A673 (cell line): ENCODE data around the gene IGFBP1. TPM values are rescaled to one million over a fixed set of nuclear protein-coding genes. Genes with fewer than 3 reads are reported as not detected.

Source experiments
- BruUV-seq: library from RNA; stranded (reverse); fragments of 400-500 nt; replicated peaks from 2 replicates; lab custom pipeline; 2021; lab: Mats Ljungman, UMichigan
- CTCF ChIA-PET: fragments of 300-600 bp; sonication (Branson Sonifier 250); formaldehyde crosslinking; loops from one replicate; lab custom pipeline; 2022; ENCODE audit warnings: antibody characterized with exemption; lab: Charles Lee
- POLR2A ChIA-PET: fragments of 300-600 bp; sonication (Branson Sonifier 250); formaldehyde crosslinking; loops from one replicate; lab custom pipeline; 2022; ENCODE audit warnings: antibody characterized with exemption; ENCODE audit not compliant: low non-redundant PET; lab: Charles Lee
- DNase-seq: peaks from one replicate; pipeline ENCODE4 v3.0.0-alpha.2; 2015; ENCODE audit warnings: low spot score
- H3K27ac ChIP-seq: fragments of 200-600 bp; sonication (generic); 2 replicates; pipeline ENCODE4 v1.5.1; 2016; ENCODE audit warnings: mixed run types, low read depth, mild to moderate bottlenecking, mixed read lengths, antibody characterized with exemption, low read length; ENCODE audit not compliant: poor library complexity, severe bottlenecking
- H3K27me3 ChIP-seq: fragments of 200-600 bp; sonication (generic); replicated peaks from 2 replicates; pipeline ENCODE4 v1.6.1; 2017; ENCODE audit warnings: mixed run types, low read depth, mild to moderate bottlenecking, mixed read lengths, antibody characterized with exemption, low read length; ENCODE audit not compliant: insufficient read depth, poor library complexity
- H3K36me3 ChIP-seq: fragments of 200-600 bp; sonication (generic); 2 replicates; pipeline ENCODE4 v1.6.1; 2016; ENCODE audit warnings: mixed run types, mild to moderate bottlenecking, mixed read lengths, antibody characterized with exemption, low read length; ENCODE audit not compliant: insufficient read depth, poor library complexity, severe bottlenecking
- H3K4me1 ChIP-seq: fragments of 200-600 bp; sonication (generic); 2 replicates; pipeline ENCODE4 v1.6.1; 2017; ENCODE audit warnings: mixed run types, mild to moderate bottlenecking, mixed read lengths, antibody characterized with exemption, low read length; ENCODE audit not compliant: insufficient read depth, poor library complexity, severe bottlenecking
- H3K4me3 ChIP-seq: fragments of 200-600 bp; sonication (generic); 2 replicates; pipeline ENCODE4 v1.5.1; 2016; ENCODE audit warnings: low read depth, mixed run types, mild to moderate bottlenecking, mixed read lengths, low read length; ENCODE audit not compliant: poor library complexity, severe bottlenecking
- H3K9me3 ChIP-seq: fragments of 200-600 bp; sonication (generic); 2 replicates; pipeline ENCODE4 v1.6.1; 2016; ENCODE audit warnings: mixed run types, low read depth, mild to moderate bottlenecking, mixed read lengths, antibody characterized with exemption, low read length; ENCODE audit not compliant: poor library complexity, severe bottlenecking
- CTCF ChIP-seq: fragments of 300-800, 200-600 bp; sonication (generic); conservative IDR thresholded peaks from 2 replicates; pipeline ENCODE4 v1.5.1; 2017; ENCODE audit warnings: low read depth, mild to moderate bottlenecking, antibody characterized with exemption, low read length, moderate library complexity, mixed read lengths
- EZH2 ChIP-seq: fragments of 200-600 bp; sonication (generic); IDR thresholded peaks from 2 replicates; pipeline ENCODE4 v1.6.1; 2017; ENCODE audit warnings: borderline replicate concordance, low read depth, mild to moderate bottlenecking, mixed read lengths, antibody characterized with exemption, low read length; ENCODE audit not compliant: poor library complexity, severe bottlenecking
- intact Hi-C: fragments of 100-400 bp; cut with micrococcal nuclease; formaldehyde crosslinking; loops from one replicate; pipeline ENCODE4 v1.10.0; 2022; ENCODE audit not compliant: unreplicated experiment
- total RNA-seq: library from RNA; stranded (reverse); gene quantifications from 2 replicates; pipeline ENCODE4 v1.2.3, GENCODE V29; 2021

IGFBP1 gene
- total RNA-seq, 1 experiment from 2014 or later = not detected

GRCh38 chr7:45937301-45937700, 49.0 kb downstream of the IGFBP1 start:
- H3K27me3 ChIP-seq = no peaks in the 10 kb centered on the region
- intact Hi-C loops = no loop called here
- no peak for DNase-seq
- TF ChIP-seq CTCF (no peak), EZH2 (no peak)
- no peaks in the 10 kb centered on the region for H3K4me1 ChIP-seq
- BruUV-seq = no TSS peak
- CTCF ChIA-PET = no interaction called here
- H3K4me3 ChIP-seq = no peak overlapping the region
- H3K27ac ChIP-seq = no peak overlapping the region
- POLR2A ChIA-PET = no interaction called here
- no peaks in the 10 kb centered on the region for H3K36me3 ChIP-seq
- no peaks in the 10 kb centered on the region for H3K9me3 ChIP-seq

- POLR2A ChIA-PET = no interaction called here
Measured at GRCh38 chr7:45937862-45938261, 49.6 kb downstream of the IGFBP1 start.

GRCh38 chr7:45938626-45939302, 50.5 kb downstream of the IGFBP1 start:
- Histone ChIP-seq H3K27ac (no peak overlapping the region), H3K4me3 (no peak overlapping the region), H3K36me3 (no peaks in the 10 kb centered on the region), H3K9me3 (no peaks in the 10 kb centered on the region), H3K27me3 (peaks cover 2% of the 10 kb centered on the region), H3K4me1 (no peaks in the 10 kb centered on the region)
- intact Hi-C loops = no loop called here
- BruUV-seq = no TSS peak
- no peak for TF ChIP-seq CTCF
- no peak for TF ChIP-seq EZH2
- POLR2A ChIA-PET = no interaction called here
- CTCF ChIA-PET = no interaction called here
- no peak for DNase-seq

More at GRCh38 chr7:45937862-45938261, 49.6 kb downstream of the IGFBP1 start:
- no peak for TF ChIP-seq CTCF
- Histone ChIP-seq H3K27me3 (no peaks in the 10 kb centered on the region), H3K27ac (no peak overlapping the region), H3K4me3 (no peak overlapping the region), H3K9me3 (no peaks in the 10 kb centered on the region), H3K36me3 (no peaks in the 10 kb centered on the region), H3K4me1 (no peaks in the 10 kb centered on the region)
- intact Hi-C loops = no loop called here
- BruUV-seq = no TSS peak
- no peak for DNase-seq
- CTCF ChIA-PET = no interaction called here
